ENCODE measurements around the gene FSCN2. TPM values are rescaled to one million over a fixed set of nuclear protein-coding genes. Genes with fewer than 3 reads are reported as not detected.

The FSCN2 gene
- total and polyA plus RNA-seq, 10 of the 15 experiments (the other 5 are each of a cell fraction or from before 2014, with no cell fraction given) = 0.12 to 2.1 (median 0.65) TPM; not detected in 3

DNA sequence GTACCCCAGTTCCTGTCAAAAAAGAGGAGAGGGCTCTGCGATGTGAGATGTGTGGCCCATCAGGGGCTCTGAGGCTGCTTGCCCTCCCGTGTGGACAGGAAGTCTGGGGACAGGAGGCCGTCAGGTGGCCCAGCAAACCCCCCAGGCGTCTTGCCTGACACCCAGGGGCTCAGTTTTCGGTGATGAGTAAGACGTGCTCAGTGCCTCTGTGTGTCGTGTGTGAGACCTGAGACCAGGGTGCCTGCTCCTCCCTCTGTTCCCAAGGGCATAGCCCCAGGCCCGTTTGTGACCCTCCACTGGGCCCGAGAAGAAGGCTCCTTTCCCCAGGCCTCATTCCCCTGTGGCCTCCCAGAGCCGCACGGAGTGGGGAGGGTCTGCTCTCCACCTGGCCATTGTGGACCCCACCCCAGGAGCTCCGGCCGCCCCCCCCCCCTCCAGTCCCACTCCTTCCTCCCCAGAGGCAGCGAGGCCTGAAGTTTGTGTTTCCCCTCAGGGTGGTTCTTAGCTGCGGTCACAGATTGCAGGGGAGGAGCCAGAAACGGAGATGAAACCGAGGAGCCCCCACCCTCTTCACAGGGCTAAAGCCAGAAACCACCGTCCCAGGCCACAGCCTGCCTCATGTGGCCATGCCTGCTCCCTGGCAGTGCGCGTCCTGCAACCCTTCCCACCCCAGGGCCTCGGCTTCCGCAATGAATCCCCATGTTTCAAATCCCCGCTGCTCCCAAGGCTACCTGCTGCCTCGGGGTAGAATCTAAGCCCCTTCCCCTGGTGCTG is 10.7 kb upstream of the FSCN2 start (continued):
- TF ChIP-seq IRF3 (IDR thresholded peaks at IDR 0.05) = no peak
- 0 out of 2 replicates have a peak, but pooled peaks have one; percentile 59 for TF ChIP-seq ZBED1 (IDR thresholded peaks at IDR 0.05; ENCODE audit: borderline replicate concordance)
- TF ChIP-seq E2F4 (IDR thresholded peaks at IDR 0.05; ENCODE audit: low read depth, low read length) = no peak
- TF ChIP-seq STAT1 (conservative IDR thresholded peaks at IDR 0.05) = no peak
- no peak for TF ChIP-seq ZNF622 (IDR thresholded peaks at IDR 0.05)
- TF ChIP-seq SPI1 (IDR thresholded peaks at IDR 0.05; ENCODE audit: borderline replicate concordance, insufficient read depth, low read depth, low read length) = 0 out of 2 replicates have a peak, but pooled peaks have one; percentile 32
- TF ChIP-seq, protein P1, sequence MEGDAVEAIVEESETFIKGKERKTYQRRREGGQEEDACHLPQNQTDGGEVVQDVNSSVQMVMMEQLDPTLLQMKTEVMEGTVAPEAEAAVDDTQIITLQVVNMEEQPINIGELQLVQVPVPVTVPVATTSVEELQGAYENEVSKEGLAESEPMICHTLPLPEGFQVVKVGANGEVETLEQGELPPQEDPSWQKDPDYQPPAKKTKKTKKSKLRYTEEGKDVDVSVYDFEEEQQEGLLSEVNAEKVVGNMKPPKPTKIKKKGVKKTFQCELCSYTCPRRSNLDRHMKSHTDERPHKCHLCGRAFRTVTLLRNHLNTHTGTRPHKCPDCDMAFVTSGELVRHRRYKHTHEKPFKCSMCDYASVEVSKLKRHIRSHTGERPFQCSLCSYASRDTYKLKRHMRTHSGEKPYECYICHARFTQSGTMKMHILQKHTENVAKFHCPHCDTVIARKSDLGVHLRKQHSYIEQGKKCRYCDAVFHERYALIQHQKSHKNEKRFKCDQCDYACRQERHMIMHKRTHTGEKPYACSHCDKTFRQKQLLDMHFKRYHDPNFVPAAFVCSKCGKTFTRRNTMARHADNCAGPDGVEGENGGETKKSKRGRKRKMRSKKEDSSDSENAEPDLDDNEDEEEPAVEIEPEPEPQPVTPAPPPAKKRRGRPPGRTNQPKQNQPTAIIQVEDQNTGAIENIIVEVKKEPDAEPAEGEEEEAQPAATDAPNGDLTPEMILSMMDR (IDR thresholded peaks at IDR 0.05 in 2 of 3, conservative IDR thresholded peaks at IDR 0.05 in 1 of 3; ENCODE audit: control insufficient read depth in 2 of 3, extremely low read depth in 1 of 3, insufficient read depth in 1 of 3, low read depth in 3 of 3, low read length in 3 of 3) = peak in 2 of 3 experiments; percentile 5 to 10; a peak in 2 of 6 replicates
- peak; percentile 61 for TF ChIP-seq PAX5 (IDR thresholded peaks at IDR 0.05; ENCODE audit: borderline replicate concordance, low read depth, low read length)
- peak; percentile 40 for TF ChIP-seq DPF2 (IDR thresholded peaks at IDR 0.05)
- TF ChIP-seq, protein P2, sequence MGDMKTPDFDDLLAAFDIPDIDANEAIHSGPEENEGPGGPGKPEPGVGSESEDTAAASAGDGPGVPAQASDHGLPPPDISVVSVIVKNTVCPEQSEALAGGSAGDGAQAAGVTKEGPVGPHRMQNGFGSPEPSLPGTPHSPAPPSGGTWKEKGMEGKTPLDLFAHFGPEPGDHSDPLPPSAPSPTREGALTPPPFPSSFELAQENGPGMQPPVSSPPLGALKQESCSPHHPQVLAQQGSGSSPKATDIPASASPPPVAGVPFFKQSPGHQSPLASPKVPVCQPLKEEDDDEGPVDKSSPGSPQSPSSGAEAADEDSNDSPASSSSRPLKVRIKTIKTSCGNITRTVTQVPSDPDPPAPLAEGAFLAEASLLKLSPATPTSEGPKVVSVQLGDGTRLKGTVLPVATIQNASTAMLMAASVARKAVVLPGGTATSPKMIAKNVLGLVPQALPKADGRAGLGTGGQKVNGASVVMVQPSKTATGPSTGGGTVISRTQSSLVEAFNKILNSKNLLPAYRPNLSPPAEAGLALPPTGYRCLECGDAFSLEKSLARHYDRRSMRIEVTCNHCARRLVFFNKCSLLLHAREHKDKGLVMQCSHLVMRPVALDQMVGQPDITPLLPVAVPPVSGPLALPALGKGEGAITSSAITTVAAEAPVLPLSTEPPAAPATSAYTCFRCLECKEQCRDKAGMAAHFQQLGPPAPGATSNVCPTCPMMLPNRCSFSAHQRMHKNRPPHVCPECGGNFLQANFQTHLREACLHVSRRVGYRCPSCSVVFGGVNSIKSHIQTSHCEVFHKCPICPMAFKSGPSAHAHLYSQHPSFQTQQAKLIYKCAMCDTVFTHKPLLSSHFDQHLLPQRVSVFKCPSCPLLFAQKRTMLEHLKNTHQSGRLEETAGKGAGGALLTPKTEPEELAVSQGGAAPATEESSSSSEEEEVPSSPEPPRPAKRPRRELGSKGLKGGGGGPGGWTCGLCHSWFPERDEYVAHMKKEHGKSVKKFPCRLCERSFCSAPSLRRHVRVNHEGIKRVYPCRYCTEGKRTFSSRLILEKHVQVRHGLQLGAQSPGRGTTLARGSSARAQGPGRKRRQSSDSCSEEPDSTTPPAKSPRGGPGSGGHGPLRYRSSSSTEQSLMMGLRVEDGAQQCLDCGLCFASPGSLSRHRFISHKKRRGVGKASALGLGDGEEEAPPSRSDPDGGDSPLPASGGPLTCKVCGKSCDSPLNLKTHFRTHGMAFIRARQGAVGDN (IDR thresholded peaks at IDR 0.05) = peak; percentile 82
- no peak for TF ChIP-seq ZNF384 (IDR thresholded peaks at IDR 0.05; ENCODE audit: borderline replicate concordance, low read depth, low read length)
- TF ChIP-seq FOS (IDR thresholded peaks at IDR 0.05; ENCODE audit: borderline replicate concordance, extremely low read depth, insufficient read length) = no peak
- no peak for TF ChIP-seq RBBP5 (conservative IDR thresholded peaks at IDR 0.05)
- 0 out of 2 replicates have a peak, but pooled peaks have one; percentile 40 for TF ChIP-seq IRF4 (IDR thresholded peaks at IDR 0.05; ENCODE audit: low read depth, low read length)

All from GM12878 (cell line).